Measurements from ENCODE around the gene FMNL2.

DNA sequence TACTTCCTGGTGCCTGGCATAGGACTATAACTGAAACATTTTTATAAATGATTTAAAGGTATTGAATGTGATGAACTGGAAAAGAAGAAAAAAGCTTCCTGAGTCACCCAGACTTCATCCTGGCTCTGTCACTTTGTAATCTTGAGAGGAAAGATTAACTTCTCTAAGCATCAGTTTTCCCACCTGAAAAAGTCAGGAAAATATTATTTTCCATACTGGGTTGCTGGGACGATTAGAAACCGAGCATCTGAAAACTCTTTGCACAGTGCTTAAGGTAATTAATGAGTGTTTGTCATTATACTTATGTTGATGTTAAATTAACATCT is 71.8 kb downstream of the FMNL2 start:
- TF ChIP-seq, protein P1, sequence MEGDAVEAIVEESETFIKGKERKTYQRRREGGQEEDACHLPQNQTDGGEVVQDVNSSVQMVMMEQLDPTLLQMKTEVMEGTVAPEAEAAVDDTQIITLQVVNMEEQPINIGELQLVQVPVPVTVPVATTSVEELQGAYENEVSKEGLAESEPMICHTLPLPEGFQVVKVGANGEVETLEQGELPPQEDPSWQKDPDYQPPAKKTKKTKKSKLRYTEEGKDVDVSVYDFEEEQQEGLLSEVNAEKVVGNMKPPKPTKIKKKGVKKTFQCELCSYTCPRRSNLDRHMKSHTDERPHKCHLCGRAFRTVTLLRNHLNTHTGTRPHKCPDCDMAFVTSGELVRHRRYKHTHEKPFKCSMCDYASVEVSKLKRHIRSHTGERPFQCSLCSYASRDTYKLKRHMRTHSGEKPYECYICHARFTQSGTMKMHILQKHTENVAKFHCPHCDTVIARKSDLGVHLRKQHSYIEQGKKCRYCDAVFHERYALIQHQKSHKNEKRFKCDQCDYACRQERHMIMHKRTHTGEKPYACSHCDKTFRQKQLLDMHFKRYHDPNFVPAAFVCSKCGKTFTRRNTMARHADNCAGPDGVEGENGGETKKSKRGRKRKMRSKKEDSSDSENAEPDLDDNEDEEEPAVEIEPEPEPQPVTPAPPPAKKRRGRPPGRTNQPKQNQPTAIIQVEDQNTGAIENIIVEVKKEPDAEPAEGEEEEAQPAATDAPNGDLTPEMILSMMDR (IDR thresholded peaks at IDR 0.05; ENCODE audit: low read length): no peak
- no peak for TF ChIP-seq EZH2 (IDR thresholded peaks at IDR 0.05; ENCODE audit: borderline replicate concordance, low read length)
